PFSK-1 (cell line): Measurements from ENCODE around the gene IGFL4.

Experiments
- FOXP2 ChIP-seq: optimal IDR thresholded peaks from 2 replicates; pipeline ENCODE3; 2011; ENCODE audit warnings: borderline replicate concordance, control low read depth, inconsistent platforms; ENCODE audit not compliant: insufficient read depth; ENCODE audit errors: extremely low read length, extremely low read depth
- POLR2AphosphoS5 ChIP-seq: IDR thresholded peaks from 2 replicates; pipeline ENCODE4 v1.6.1; 2012; ENCODE audit warnings: low read depth, mild to moderate bottlenecking, control low read depth, low read length, moderate library complexity
- SIN3A ChIP-seq: IDR thresholded peaks from 2 replicates; pipeline ENCODE4 v1.6.1; 2012; ENCODE audit warnings: mild to moderate bottlenecking, low read length, moderate library complexity, borderline replicate concordance; ENCODE audit not compliant: insufficient read depth
- TAF1 ChIP-seq: IDR thresholded peaks from 2 replicates; pipeline ENCODE4 v1.6.1; 2012; ENCODE audit warnings: low read length, control low read depth, borderline replicate concordance; ENCODE audit not compliant: insufficient read depth
- TF ChIP-seq, protein P1 (sequence below), 2 experiments: IDR thresholded peaks; 2 replicates each; pipeline versions ENCODE4 v1.6.1 to v1.8.0; 2011 to 2012; ENCODE audit warnings: low read depth in 2 of 2, low read length in 2 of 2, control low read depth in 1 of 2, inconsistent platforms in 1 of 2, mild to moderate bottlenecking in 1 of 2, moderate library complexity in 1 of 2; ENCODE audit not compliant: insufficient read depth in 1 of 2

IGFL4 gene

GRCh38 chr19:46082728-46083050 lies 41.9 kb upstream of the IGFL4 start:
- no peak for TF ChIP-seq POLR2AphosphoS5
- TF ChIP-seq TAF1: no peak
- TF ChIP-seq FOXP2: no peak
- TF ChIP-seq SIN3A: no peak
- TF ChIP-seq, protein P1, sequence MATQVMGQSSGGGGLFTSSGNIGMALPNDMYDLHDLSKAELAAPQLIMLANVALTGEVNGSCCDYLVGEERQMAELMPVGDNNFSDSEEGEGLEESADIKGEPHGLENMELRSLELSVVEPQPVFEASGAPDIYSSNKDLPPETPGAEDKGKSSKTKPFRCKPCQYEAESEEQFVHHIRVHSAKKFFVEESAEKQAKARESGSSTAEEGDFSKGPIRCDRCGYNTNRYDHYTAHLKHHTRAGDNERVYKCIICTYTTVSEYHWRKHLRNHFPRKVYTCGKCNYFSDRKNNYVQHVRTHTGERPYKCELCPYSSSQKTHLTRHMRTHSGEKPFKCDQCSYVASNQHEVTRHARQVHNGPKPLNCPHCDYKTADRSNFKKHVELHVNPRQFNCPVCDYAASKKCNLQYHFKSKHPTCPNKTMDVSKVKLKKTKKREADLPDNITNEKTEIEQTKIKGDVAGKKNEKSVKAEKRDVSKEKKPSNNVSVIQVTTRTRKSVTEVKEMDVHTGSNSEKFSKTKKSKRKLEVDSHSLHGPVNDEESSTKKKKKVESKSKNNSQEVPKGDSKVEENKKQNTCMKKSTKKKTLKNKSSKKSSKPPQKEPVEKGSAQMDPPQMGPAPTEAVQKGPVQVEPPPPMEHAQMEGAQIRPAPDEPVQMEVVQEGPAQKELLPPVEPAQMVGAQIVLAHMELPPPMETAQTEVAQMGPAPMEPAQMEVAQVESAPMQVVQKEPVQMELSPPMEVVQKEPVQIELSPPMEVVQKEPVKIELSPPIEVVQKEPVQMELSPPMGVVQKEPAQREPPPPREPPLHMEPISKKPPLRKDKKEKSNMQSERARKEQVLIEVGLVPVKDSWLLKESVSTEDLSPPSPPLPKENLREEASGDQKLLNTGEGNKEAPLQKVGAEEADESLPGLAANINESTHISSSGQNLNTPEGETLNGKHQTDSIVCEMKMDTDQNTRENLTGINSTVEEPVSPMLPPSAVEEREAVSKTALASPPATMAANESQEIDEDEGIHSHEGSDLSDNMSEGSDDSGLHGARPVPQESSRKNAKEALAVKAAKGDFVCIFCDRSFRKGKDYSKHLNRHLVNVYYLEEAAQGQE (IDR thresholded peaks at IDR 0.05; ENCODE audit: insufficient read depth in 1 of 2, low read depth in 2 of 2, low read length in 2 of 2): no peak

- no peak for TF ChIP-seq SIN3A
Measured at GRCh38 chr19:46081928-46082727, 41.3 kb upstream of the IGFL4 start.

DNA sequence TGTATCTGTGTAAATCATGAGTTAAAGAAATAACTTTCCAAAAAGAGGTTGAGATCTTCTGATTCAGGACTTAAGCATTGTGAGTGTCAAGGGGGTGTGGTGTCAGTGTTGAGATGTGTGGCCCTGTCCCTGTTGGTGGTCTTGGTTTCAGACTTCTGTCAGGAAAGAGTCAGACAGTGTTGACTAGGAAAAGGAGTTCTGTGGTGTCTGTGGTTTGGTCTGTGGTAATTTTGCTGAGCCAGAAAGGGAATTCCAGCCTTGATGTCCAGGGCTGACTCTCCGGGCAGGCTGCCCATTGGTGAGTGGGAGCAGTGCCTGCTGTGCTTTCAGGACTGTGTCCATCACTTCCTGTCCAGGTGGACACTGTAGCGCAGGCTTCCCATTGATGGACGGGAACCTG lies 39.8 kb upstream of the IGFL4 start:
- TF ChIP-seq FOXP2: peak; percentile 73
- TF ChIP-seq, protein P1 (IDR thresholded peaks at IDR 0.05; ENCODE audit: insufficient read depth in 1 of 2, low read depth in 2 of 2, low read length in 2 of 2): 0 out of 4 replicates have a peak, but pooled peaks of 1 of the 2 experiments have one; percentile 19
- no peak for TF ChIP-seq TAF1

GRCh38 chr19:46079576-46079975 lies 38.8 kb upstream of the IGFL4 start:
- TF ChIP-seq, protein P1 (IDR thresholded peaks at IDR 0.05; ENCODE audit: insufficient read depth in 1 of 2, low read depth in 2 of 2, low read length in 2 of 2): no peak
- no peak for TF ChIP-seq POLR2AphosphoS5
- TF ChIP-seq SIN3A: no peak
- TF ChIP-seq TAF1: no peak
- TF ChIP-seq FOXP2: no peak

DNA sequence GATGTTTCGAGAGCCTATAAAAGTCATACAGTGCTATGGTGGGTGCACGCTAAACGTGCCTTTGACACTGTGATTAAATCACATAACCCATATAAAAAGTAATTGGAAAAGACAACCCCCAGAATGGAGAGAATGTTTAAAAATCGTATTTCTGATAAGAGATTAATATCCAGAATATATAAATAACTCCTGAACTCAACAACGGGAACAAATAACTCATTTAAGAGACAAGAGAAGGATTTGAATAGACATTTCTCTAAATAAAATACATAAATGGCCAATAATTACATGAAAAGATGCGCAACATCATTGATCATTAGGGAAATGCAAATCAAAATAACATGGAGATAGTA lies 37.0 kb upstream of the IGFL4 start:
- TF ChIP-seq SIN3A (no peak), POLR2AphosphoS5 (no peak)

DNA sequence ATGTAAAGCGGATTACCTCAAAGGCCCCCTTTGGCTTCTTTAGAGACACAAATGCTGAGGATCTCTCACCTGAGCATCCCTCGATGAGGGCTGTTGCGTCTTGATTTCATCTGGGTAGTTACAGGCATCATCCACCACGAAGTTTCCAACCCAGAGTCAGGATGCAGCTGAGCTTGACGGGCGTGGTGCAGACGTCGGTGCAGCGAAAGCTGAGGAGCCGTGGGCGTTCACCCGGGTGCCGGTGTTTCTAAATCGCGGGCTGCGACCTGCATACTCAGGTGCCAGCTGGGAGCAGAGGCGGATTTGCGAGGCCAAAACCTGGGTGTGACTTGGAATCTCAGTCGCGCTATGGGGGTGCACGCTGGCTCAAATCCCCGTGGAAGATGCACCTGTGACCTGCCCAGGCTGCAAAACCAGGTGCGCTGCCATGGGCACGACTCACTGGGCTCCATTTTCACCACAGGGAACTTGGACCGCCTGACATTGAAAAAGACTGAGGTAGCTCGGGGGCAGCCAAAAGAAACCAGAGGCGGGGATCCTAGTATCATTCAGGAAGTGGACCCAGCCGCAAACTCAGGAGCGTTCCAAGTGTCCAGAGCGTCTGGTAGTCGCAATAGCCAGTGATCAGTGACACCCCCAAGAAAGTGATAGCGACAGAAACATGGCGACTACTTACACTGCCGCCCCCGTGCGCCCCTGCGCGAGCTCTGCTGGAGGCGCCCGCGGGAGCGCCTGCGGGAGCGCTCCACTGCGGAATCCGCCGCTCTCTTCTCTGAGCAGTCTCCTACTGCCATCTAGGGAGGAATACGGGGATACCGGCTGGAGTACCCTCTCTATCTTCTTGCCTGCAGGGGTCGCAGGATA lies 36.4 kb upstream of the IGFL4 start:
- no peak for TF ChIP-seq FOXP2
- TF ChIP-seq TAF1: no peak
- TF ChIP-seq, protein P1 (IDR thresholded peaks at IDR 0.05; ENCODE audit: insufficient read depth in 1 of 2, low read depth in 2 of 2, low read length in 2 of 2): no peak
- TF ChIP-seq POLR2AphosphoS5: no peak
- no peak for TF ChIP-seq SIN3A
